ENCODE measurements around the gene SCGB1A1. TPM values are rescaled to one million over a fixed set of nuclear protein-coding genes. Genes with fewer than 3 reads are reported as not detected.

Gene SCGB1A1
- total and polyA plus RNA-seq, 2 of the 13 experiments (the other 11 are each of a cell fraction or from before 2014, with no cell fraction given) = not detected

DNA sequence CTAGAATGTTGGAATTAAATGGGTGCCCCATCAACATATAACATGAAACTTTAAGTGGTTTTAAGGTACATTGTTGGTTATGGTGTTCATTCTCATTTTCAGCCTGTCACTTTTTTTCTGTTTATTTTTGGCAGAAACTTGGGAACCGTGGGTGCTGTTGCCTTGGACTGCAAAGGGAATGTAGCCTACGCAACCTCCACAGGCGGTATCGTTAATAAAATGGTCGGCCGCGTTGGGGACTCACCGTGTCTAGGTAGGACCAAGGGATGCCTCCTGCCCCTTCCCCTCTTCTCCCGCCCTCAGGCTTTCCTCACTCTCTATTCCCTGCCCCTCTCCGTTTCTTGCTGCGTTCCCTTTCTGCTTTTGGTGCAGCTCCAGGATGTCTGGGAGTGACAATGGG, 29.8 kb upstream of the SCGB1A1 start (continued):
- TF ChIP-seq, protein P1, sequence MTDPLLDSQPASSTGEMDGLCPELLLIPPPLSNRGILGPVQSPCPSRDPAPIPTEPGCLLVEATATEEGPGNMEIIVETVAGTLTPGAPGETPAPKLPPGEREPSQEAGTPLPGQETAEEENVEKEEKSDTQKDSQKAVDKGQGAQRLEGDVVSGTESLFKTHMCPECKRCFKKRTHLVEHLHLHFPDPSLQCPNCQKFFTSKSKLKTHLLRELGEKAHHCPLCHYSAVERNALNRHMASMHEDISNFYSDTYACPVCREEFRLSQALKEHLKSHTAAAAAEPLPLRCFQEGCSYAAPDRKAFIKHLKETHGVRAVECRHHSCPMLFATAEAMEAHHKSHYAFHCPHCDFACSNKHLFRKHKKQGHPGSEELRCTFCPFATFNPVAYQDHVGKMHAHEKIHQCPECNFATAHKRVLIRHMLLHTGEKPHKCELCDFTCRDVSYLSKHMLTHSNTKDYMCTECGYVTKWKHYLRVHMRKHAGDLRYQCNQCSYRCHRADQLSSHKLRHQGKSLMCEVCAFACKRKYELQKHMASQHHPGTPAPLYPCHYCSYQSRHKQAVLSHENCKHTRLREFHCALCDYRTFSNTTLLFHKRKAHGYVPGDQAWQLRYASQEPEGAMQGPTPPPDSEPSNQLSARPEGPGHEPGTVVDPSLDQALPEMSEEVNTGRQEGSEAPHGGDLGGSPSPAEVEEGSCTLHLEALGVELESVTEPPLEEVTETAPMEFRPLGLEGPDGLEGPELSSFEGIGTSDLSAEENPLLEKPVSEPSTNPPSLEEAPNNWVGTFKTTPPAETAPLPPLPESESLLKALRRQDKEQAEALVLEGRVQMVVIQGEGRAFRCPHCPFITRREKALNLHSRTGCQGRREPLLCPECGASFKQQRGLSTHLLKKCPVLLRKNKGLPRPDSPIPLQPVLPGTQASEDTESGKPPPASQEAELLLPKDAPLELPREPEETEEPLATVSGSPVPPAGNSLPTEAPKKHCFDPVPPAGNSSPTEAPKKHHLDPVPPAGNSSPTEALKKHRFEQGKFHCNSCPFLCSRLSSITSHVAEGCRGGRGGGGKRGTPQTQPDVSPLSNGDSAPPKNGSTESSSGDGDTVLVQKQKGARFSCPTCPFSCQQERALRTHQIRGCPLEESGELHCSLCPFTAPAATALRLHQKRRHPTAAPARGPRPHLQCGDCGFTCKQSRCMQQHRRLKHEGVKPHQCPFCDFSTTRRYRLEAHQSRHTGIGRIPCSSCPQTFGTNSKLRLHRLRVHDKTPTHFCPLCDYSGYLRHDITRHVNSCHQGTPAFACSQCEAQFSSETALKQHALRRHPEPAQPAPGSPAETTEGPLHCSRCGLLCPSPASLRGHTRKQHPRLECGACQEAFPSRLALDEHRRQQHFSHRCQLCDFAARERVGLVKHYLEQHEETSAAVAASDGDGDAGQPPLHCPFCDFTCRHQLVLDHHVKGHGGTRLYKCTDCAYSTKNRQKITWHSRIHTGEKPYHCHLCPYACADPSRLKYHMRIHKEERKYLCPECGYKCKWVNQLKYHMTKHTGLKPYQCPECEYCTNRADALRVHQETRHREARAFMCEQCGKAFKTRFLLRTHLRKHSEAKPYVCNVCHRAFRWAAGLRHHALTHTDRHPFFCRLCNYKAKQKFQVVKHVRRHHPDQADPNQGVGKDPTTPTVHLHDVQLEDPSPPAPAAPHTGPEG (CRISPR knock-in tag; IDR thresholded peaks at IDR 0.05) = no peak
- no peak for TF ChIP-seq ZNF205 (CRISPR knock-in tag; IDR thresholded peaks at IDR 0.05)

DNA sequence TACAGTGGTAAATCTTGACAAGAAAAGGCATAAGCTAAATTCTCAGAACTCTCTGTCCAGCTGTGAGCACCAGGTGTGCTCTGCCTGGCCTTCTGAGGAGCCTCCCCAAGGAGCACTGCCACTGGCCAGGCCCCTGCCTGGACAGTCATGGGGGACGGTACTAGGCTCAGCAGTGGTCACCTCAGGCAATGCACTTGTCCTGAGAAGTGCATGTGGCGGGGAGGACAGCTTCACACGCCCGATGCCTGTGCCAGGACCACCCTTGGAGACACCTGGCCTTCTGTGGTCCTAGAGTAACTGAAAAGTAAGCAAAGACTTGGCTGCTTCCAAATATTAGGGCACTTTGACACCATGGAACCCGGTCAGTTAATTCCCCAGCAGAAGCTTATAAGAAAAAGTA, 28.6 kb upstream of the SCGB1A1 start:
- Histone ChIP-seq H2AFZ (ENCODE audit: low read length) (no peak overlapping the region), H3K4me1 (ENCODE audit: insufficient read depth, low read length) (no peaks in the 10 kb centered on the region; the same call in 1 of the 2 replicates), H3K27me3 (ENCODE audit: control insufficient read depth in 1 of 2, insufficient read depth in 2 of 2, low read length in 2 of 2) (no peaks in the 10 kb centered on the region), H3K4me2 (ENCODE audit: low read depth, low read length) (no peak overlapping the region), H3K27ac (ENCODE audit: extremely low read length, insufficient read depth, low read length) (no peak overlapping the region), H3K79me2 (ENCODE audit: insufficient read depth, low read length) (no peaks in the 10 kb centered on the region), H3K9me3 (ENCODE audit: low read length) (no peaks in the 10 kb centered on the region), H3K9ac (ENCODE audit: insufficient read depth, low read depth, low read length) (no peak overlapping the region), H3K4me3 (replicated peaks in 1 of 3; ENCODE audit: insufficient read depth in 1 of 3, low read depth in 2 of 3, low read length in 3 of 3) (no peak overlapping the region), H3K36me3 (replicated peaks in 1 of 2; ENCODE audit: control insufficient read depth in 1 of 2, insufficient read depth in 2 of 2, low read length in 2 of 2) (peaks cover 7% of the 10 kb centered on the region in 2 experiments; a peak in 4 of 5 replicates), H4K20me1 (ENCODE audit: insufficient read depth, low read length) (no peaks in the 10 kb centered on the region)
- CTCF ChIA-PET (ENCODE audit: low intra/inter-chr PET ratio, low total read pairs) = no interaction called here
- WGBS (ENCODE audit: low lambda C conversion rate) = 80% methylated on average over 5 of the region's 5 CpGs
- DNase-seq (ENCODE audit: low spot score) (no peak), ATAC-seq (no peak), FAIRE-seq (no peak)
- POLR2A ChIA-PET = no interaction called here
- in situ Hi-C loops (cut with HindIII; ENCODE audit: extremely low pct_ligation_motif_present, low pct_unique_long_range_greater_than_20kb) (loop anchor here (10.0 kb wide), 1 partner anchor 315 kb away; the partner anchor contains the start of genes BSCL2 and GNG3), intact Hi-C loops (cut with micrococcal nuclease; ENCODE audit: unreplicated experiment) (loop anchor here (10.0 kb wide), 1 partner anchor 155 kb away; the partner anchor contains the start of gene AHNAK)
- BruUV-seq (replicated peaks) = no TSS peak
- TF ChIP-seq ZNF121 (CRISPR knock-in tag; IDR thresholded peaks at IDR 0.05) (no peak), TBX2 (CRISPR knock-in tag; IDR thresholded peaks at IDR 0.05; ENCODE audit: borderline replicate concordance) (no peak), ZNF761 (CRISPR knock-in tag; conservative IDR thresholded peaks at IDR 0.05) (no peak), ZNF225 (CRISPR knock-in tag; IDR thresholded peaks at IDR 0.05) (no peak), NFIB (CRISPR knock-in tag; IDR thresholded peaks at IDR 0.05; ENCODE audit: borderline replicate concordance) (no peak)
- TF ChIP-seq, protein P2, sequence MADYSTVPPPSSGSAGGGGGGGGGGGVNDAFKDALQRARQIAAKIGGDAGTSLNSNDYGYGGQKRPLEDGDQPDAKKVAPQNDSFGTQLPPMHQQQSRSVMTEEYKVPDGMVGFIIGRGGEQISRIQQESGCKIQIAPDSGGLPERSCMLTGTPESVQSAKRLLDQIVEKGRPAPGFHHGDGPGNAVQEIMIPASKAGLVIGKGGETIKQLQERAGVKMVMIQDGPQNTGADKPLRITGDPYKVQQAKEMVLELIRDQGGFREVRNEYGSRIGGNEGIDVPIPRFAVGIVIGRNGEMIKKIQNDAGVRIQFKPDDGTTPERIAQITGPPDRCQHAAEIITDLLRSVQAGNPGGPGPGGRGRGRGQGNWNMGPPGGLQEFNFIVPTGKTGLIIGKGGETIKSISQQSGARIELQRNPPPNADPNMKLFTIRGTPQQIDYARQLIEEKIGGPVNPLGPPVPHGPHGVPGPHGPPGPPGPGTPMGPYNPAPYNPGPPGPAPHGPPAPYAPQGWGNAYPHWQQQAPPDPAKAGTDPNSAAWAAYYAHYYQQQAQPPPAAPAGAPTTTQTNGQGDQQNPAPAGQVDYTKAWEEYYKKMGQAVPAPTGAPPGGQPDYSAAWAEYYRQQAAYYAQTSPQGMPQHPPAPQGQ (CRISPR knock-in tag; IDR thresholded peaks at IDR 0.05; ENCODE audit: borderline replicate concordance) = no peak
- TF ChIP-seq, protein P3, sequence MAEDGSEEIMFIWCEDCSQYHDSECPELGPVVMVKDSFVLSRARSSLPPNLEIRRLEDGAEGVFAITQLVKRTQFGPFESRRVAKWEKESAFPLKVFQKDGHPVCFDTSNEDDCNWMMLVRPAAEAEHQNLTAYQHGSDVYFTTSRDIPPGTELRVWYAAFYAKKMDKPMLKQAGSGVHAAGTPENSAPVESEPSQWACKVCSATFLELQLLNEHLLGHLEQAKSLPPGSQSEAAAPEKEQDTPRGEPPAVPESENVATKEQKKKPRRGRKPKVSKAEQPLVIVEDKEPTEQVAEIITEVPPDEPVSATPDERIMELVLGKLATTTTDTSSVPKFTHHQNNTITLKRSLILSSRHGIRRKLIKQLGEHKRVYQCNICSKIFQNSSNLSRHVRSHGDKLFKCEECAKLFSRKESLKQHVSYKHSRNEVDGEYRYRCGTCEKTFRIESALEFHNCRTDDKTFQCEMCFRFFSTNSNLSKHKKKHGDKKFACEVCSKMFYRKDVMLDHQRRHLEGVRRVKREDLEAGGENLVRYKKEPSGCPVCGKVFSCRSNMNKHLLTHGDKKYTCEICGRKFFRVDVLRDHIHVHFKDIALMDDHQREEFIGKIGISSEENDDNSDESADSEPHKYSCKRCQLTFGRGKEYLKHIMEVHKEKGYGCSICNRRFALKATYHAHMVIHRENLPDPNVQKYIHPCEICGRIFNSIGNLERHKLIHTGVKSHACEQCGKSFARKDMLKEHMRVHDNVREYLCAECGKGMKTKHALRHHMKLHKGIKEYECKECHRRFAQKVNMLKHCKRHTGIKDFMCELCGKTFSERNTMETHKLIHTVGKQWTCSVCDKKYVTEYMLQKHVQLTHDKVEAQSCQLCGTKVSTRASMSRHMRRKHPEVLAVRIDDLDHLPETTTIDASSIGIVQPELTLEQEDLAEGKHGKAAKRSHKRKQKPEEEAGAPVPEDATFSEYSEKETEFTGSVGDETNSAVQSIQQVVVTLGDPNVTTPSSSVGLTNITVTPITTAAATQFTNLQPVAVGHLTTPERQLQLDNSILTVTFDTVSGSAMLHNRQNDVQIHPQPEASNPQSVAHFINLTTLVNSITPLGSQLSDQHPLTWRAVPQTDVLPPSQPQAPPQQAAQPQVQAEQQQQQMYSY (CRISPR knock-in tag; IDR thresholded peaks at IDR 0.05) = no peak
- TF ChIP-seq, protein P4, sequence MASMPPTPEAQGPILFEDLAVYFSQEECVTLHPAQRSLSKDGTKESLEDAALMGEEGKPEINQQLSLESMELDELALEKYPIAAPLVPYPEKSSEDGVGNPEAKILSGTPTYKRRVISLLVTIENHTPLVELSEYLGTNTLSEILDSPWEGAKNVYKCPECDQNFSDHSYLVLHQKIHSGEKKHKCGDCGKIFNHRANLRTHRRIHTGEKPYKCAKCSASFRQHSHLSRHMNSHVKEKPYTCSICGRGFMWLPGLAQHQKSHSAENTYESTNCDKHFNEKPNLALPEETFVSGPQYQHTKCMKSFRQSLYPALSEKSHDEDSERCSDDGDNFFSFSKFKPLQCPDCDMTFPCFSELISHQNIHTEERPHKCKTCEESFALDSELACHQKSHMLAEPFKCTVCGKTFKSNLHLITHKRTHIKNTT (CRISPR knock-in tag; IDR thresholded peaks at IDR 0.05) = no peak
